ENCODE results near the gene GTF2H1. TPM values are rescaled to one million over a fixed set of nuclear protein-coding genes. Genes with fewer than 3 reads are reported as not detected.

The GTF2H1 gene
- total RNA-seq, 1 donor from 2014 or later: 26.5 TPM

- Mint-ChIP-seq H3K27me3 (ENCODE audit: unreplicated experiment) (no peaks in the 10 kb centered on the region), H3K9me3 (ENCODE audit: unreplicated experiment) (no peaks in the 10 kb centered on the region), H3K4me1 (ENCODE audit: low read depth, unreplicated experiment) (no peaks in the 10 kb centered on the region), H3K27ac (ENCODE audit: unreplicated experiment) (no peak overlapping the region), H3K36me3 (ENCODE audit: unreplicated experiment) (no peaks in the 10 kb centered on the region), H3K4me3 (ENCODE audit: unreplicated experiment) (no peak overlapping the region)
- DNase-seq: no peak
- no peak for TF ChIP-seq CTCF (IDR thresholded peaks at IDR 0.05; ENCODE audit: partially characterized antibody, unreplicated experiment)
These were observed 17.6 kb upstream of the GTF2H1 start for GRCh38 chr11:18304745-18305144.

- no peaks in the 10 kb centered on the region for H3K36me3 Mint-ChIP-seq (ENCODE audit: unreplicated experiment)
- no peak overlapping the region for H3K4me3 Mint-ChIP-seq (ENCODE audit: unreplicated experiment)
- H3K4me1 Mint-ChIP-seq (ENCODE audit: low read depth, unreplicated experiment): no peaks in the 10 kb centered on the region
- DNase-seq: no peak
- H3K9me3 Mint-ChIP-seq (ENCODE audit: unreplicated experiment): no peaks in the 10 kb centered on the region
- H3K27me3 Mint-ChIP-seq (ENCODE audit: unreplicated experiment): no peaks in the 10 kb centered on the region
- TF ChIP-seq CTCF (IDR thresholded peaks at IDR 0.05; ENCODE audit: partially characterized antibody, unreplicated experiment): no peak
- H3K27ac Mint-ChIP-seq (ENCODE audit: unreplicated experiment): no peak overlapping the region
These were observed 14.8 kb upstream of the GTF2H1 start for GRCh38 chr11:18307461-18308139.

GRCh38 chr11:18308242-18308641 lies 14.1 kb upstream of the GTF2H1 start:
- Mint-ChIP-seq H3K9me3 (ENCODE audit: unreplicated experiment) (no peaks in the 10 kb centered on the region), H3K4me1 (ENCODE audit: low read depth, unreplicated experiment) (no peaks in the 10 kb centered on the region), H3K27ac (ENCODE audit: unreplicated experiment) (no peak overlapping the region), H3K27me3 (ENCODE audit: unreplicated experiment) (no peaks in the 10 kb centered on the region), H3K4me3 (ENCODE audit: unreplicated experiment) (no peak overlapping the region), H3K36me3 (ENCODE audit: unreplicated experiment) (no peaks in the 10 kb centered on the region)
- TF ChIP-seq CTCF (IDR thresholded peaks at IDR 0.05; ENCODE audit: partially characterized antibody, unreplicated experiment): no peak
- DNase-seq: no peak

- no peaks in the 10 kb centered on the region for H3K36me3 Mint-ChIP-seq (ENCODE audit: unreplicated experiment)
- no peak overlapping the region for H3K27ac Mint-ChIP-seq (ENCODE audit: unreplicated experiment)
These were observed 12.7 kb upstream of the GTF2H1 start for GRCh38 chr11:18309691-18310090.

More at GRCh38 chr11:18309691-18310090, 12.7 kb upstream of the GTF2H1 start:
- no peaks in the 10 kb centered on the region for H3K27me3 Mint-ChIP-seq (ENCODE audit: unreplicated experiment)
- no peaks in the 10 kb centered on the region for H3K9me3 Mint-ChIP-seq (ENCODE audit: unreplicated experiment)
- TF ChIP-seq CTCF (IDR thresholded peaks at IDR 0.05; ENCODE audit: partially characterized antibody, unreplicated experiment): no peak
- no peak overlapping the region for H3K4me3 Mint-ChIP-seq (ENCODE audit: unreplicated experiment)
- no peak for DNase-seq
- no peaks in the 10 kb centered on the region for H3K4me1 Mint-ChIP-seq (ENCODE audit: low read depth, unreplicated experiment)

Measured in glutamatergic neuron (in vitro differentiated cells).